Muscle of leg (tissue), 11 donors: ENCODE measurements around the gene C2orf68. TPM values are rescaled to one million over a fixed set of nuclear protein-coding genes. Genes with fewer than 3 reads are reported as not detected.
A peak's percentile ranks its signal among the peaks of the same experiment; 100 is the strongest.
"Not testable (repeated sequence)": the region's sequence is repeated elsewhere in the genome, so short reads cannot be mapped to it uniquely, and the experiment has no call there.

ENCODE experiments used
- DNase-seq: peaks from one replicate; pipeline ENCODE4 v3.0.0; 2013
- H3K27ac ChIP-seq: one replicate; pipeline ENCODE4 v1.5.1; 2013; ENCODE audit warnings: mild to moderate bottlenecking, low read length, control low read depth
- H3K27me3 ChIP-seq: one replicate; pipeline ENCODE4 v1.6.1; 2013; ENCODE audit warnings: low read length; ENCODE audit not compliant: control insufficient read depth, insufficient read depth
- H3K36me3 ChIP-seq: one replicate; pipeline ENCODE4 v1.6.1; 2013; ENCODE audit warnings: low read length; ENCODE audit not compliant: control insufficient read depth, insufficient read depth
- H3K4me1 ChIP-seq: one replicate; pipeline ENCODE4 v1.6.1; 2013; ENCODE audit warnings: low read length; ENCODE audit not compliant: control insufficient read depth, insufficient read depth
- H3K4me3 ChIP-seq: one replicate; pipeline ENCODE4 v1.5.1; 2013; ENCODE audit warnings: low read length, control low read depth
- H3K9me3 ChIP-seq: replicated peaks from 2 replicates; pipeline ENCODE4 v1.6.1; 2013; ENCODE audit warnings: low read depth, low read length; ENCODE audit not compliant: control insufficient read depth
- WGBS: methylation state at CpG from one replicate; pipeline ENCODE4 v1.1.5; 2013; ENCODE audit warnings: missing lambda C conversion rate; ENCODE audit not compliant: insufficient coverage; 5-methylcytosine and 5-hydroxymethylcytosine counted together
- polyA plus RNA-seq, 8 donors: library from polyadenylated mRNA; unstranded; fragments of 120-200 nt; gene quantifications; one replicate each; pipeline versions ENCODE4 v1.2.1 to v1.2.3, GENCODE V29; 2013; ENCODE audit warnings: inconsistent platforms in 1 of 8, low replicate concordance in 1 of 8; ENCODE audit not compliant: insufficient read length in 8 of 8, insufficient read depth in 1 of 8
- total RNA-seq: library from RNA; stranded (reverse); fragments of 120-200 nt; gene quantifications from one replicate; pipeline ENCODE4 v1.2.4, GENCODE V29; 2013

The C2orf68 gene
- total and polyA plus RNA-seq, 9 donors: 29.2 to 55.4 (median 44.7) TPM

DNA sequence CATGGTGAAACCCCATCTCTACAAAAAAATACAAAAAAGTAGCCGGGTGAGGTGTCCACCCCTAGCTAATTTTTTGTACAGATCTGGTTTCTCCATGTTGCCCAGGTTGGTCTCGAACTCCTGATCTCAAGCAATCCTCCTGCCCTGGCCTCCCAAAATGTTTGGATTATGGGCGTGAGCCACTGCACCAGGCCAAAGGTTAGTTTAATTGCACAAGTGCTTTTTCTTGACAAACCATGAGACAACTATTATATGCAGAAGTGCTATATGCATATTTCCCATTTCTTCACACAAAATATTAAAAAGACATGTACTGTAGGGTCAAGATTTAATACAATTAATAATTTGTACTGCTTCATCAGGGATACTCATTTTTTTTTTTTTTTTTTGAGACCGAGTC is 45.6 kb downstream of the C2orf68 start:
- no peaks in the 10 kb centered on the region for H3K27me3 ChIP-seq
- DNase-seq: no peak
- no peak overlapping the region for H3K4me3 ChIP-seq
- H3K36me3 ChIP-seq: no peaks in the 10 kb centered on the region
- no peak overlapping the region for H3K27ac ChIP-seq
- no peaks in the 10 kb centered on the region for H3K9me3 ChIP-seq
- WGBS: 95% methylated on average over 2 of the region's 4 CpGs
- peaks cover 4% of the 10 kb centered on the region for H3K4me1 ChIP-seq

DNA sequence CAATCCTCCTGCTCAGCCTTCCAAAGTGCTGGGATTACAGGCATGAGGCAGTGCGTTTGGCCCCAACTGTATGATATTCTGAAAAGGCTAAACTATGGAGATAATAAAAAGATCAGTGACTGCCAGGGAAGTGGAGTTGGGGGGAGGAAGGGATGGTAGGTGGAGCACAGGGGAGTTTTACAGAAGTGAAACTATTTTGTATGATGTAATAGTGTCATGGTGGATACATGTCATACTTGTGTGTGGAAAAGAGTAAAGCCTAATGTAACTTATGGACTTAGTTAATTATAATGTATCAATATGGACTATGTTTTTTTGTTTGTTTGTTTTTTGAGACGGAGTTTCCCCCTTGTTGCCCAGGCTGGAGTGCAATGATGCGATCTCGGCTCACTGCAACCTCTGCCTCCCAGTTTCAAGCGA is 47.7 kb downstream of the C2orf68 start:
- no peaks in the 10 kb centered on the region for H3K27me3 ChIP-seq
- H3K4me3 ChIP-seq: no peak overlapping the region
- peaks cover 2% of the 10 kb centered on the region for H3K36me3 ChIP-seq
- no peaks in the 10 kb centered on the region for H3K9me3 ChIP-seq
- peaks cover 15% of the 10 kb centered on the region for H3K4me1 ChIP-seq
- DNase-seq: peak; percentile 51
- 80% methylated on average over 1 of the region's 5 CpGs for WGBS
- no peak overlapping the region for H3K27ac ChIP-seq

DNA sequence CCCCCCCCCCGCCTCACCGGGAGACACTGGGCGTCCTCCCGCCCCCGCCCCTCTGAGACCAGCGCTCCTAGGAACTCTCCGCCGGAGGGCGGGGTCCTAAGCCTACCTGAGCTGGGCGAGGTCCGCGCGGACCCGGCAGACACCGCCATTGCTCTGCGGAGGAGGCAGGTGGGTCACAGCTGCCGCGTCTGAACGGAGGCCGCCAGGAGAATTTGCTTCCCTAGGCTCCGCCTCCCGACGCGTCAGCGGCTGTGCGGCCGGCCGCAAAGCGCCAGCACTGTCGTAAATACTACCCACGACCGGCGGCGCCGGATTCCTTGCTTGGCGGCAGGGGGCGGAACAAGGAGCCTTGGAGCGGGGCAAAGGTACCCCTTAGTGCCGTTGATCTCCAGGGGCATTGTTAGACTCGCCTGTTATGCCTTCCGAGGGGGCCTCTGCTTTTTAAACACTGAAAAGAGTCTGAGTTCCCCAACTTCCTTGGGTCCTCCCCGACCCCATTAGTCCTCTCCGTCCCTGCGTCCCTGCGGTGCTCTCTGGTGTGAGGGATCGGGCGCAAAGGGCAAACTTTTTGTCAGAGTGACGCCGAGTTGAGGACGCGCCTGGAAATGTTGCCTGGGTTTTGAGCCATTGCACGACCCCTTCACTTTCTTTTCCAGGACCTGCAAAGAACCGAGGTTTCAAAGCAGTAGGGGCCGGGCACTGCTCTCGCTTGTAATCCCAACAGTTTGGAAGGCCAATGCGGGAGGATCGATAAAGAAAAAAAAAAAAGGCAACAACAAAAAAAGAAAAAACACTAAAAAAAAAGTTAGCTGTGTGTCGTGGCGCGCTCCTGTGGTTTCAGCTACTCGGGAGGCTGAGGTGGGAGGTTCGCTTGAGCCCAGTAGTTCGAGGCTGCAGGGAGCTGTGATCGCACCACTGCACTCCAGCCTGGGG is 50.3 kb downstream of the C2orf68 start, which contains the start of gene GGCX:
TSS of gene GGCX (minus strand) at position 214 of the 933 bp plus-strand sequence. CDS start at position 149, 65 bp downstream.
- peaks cover 22% of the 10 kb centered on the region for H3K36me3 ChIP-seq

DNA sequence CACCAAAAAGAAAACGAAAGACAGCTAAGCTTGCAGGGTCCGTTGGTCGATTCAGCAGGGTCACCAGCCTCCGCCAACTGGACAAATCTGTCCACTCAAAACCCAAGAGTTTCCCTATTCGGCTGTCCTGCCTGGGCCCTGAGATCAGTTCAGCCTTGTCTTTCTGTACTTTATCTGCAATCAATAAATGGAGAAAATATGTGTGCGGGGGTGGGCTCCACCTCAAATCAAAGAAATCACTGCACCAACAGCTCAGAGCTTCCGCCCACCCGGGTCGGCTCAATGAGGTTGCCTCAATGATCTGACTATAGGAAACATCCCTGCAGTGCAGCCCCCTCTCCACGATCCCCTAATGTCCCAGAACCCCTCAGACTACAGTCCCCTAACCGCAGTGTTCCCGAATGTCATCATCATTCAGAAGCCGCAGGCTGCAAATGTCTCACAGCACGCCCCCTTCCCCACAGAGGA is 51.0 kb downstream of the C2orf68 start:
- no peaks in the 10 kb centered on the region for H3K9me3 ChIP-seq
- peak overlapping the region; percentile 82 for H3K4me3 ChIP-seq
- H3K27me3 ChIP-seq: no peaks in the 10 kb centered on the region
- H3K4me1 ChIP-seq: peaks cover 15% of the 10 kb centered on the region
- no peak for DNase-seq
- H3K36me3 ChIP-seq: peaks cover 24% of the 10 kb centered on the region
- 0% methylated on average over 9 of the region's 14 CpGs for WGBS
- H3K27ac ChIP-seq: peak overlapping the region; percentile 71

More for the DNA sequence above, 50.3 kb downstream of the C2orf68 start, which contains the start of gene GGCX:
- 5% methylated on average over 45 of the region's 64 CpGs for WGBS
- DNase-seq: peak; percentile 98
- no peaks in the 10 kb centered on the region for H3K27me3 ChIP-seq
- peaks cover 15% of the 10 kb centered on the region for H3K4me1 ChIP-seq
- H3K27ac ChIP-seq: peak within 1 kb of the TSS; percentile 94
- peak within 1 kb of the TSS; percentile 82 for H3K4me3 ChIP-seq
- no peaks in the 10 kb centered on the region for H3K9me3 ChIP-seq

DNA sequence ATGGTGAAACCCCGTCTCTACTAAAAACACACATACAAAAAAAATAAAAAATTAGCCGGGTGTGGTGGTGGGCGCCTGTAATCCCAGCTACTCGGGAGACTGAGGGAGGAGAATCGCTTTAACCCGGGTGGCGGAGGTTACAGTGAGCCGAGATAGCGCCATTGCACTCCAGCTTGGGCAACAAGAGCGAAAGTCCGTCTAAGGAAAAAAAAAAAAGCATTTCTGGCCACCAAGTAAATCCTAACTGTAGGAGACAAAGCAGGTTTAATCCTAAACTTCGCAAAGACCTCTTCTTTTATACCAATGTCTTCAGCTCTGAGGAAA is 51.5 kb downstream of the C2orf68 start:
- not testable (repeated sequence) for DNase-seq, H3K27me3 ChIP-seq, H3K27ac ChIP-seq, H3K9me3 ChIP-seq
- peaks cover 27% of the 10 kb centered on the region for H3K36me3 ChIP-seq
- peak overlapping the region; percentile 82 for H3K4me3 ChIP-seq
- H3K4me1 ChIP-seq: peaks cover 15% of the 10 kb centered on the region
- 90% methylated on average over 10 of the region's 12 CpGs for WGBS

DNA sequence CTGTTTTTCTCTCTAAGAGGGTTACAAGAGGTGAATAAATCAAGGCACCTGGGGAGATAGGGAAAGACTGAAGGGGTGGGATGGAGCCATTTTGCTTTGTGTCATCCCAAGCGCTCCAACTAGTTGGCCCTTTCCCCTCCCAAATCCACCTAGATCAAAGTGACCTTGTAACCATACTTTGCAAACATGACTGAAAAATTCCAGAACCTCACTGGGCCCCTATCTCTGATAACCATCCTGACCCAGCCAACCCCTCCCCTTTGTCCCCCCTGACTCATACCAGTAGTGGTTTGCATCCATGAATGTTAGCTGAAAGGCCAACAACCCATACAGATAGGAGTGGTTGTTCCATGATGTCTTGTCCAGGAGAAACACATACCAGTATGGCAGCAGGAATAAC is 53.7 kb downstream of the C2orf68 start:
- WGBS: no CpG with 5 or more reads among the region's 1 CpG
- no peak for DNase-seq
- peaks cover 48% of the 10 kb centered on the region for H3K36me3 ChIP-seq

DNA sequence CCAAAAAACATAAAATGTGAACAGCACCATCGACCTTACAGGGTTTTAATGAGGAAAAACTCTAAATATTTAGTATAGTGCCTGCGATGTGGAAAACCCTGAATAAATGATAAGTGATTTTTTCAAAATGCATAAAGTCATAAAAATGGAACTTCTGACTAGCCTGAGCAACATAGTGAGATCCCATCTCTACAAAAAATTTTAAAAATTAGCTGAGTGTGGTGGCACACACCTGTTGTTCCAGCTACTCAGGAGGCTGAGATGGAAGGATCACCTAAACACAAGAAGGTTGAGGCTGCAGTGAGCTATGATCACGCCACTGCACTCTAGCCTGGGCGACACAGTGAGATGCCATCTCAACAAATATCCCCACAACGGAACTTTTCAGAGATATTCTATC is 54.7 kb downstream of the C2orf68 start:
- H3K36me3 ChIP-seq: peaks cover 58% of the 10 kb centered on the region
- H3K4me1 ChIP-seq: peaks cover 14% of the 10 kb centered on the region
- no peak overlapping the region for H3K4me3 ChIP-seq
- DNase-seq: no peak
- no CpG with 5 or more reads among the region's 5 CpGs for WGBS
- H3K9me3 ChIP-seq: no peaks in the 10 kb centered on the region
- H3K27ac ChIP-seq: no peak overlapping the region
- H3K27me3 ChIP-seq: no peaks in the 10 kb centered on the region

More for the DNA sequence above, 53.7 kb downstream of the C2orf68 start:
- Histone ChIP-seq H3K4me1 (peaks cover 15% of the 10 kb centered on the region), H3K9me3 (no peaks in the 10 kb centered on the region), H3K27me3 (no peaks in the 10 kb centered on the region), H3K27ac (no peak overlapping the region), H3K4me3 (no peak overlapping the region)

Other genes starting within 250 kb of the C2orf68 start
- 44.6 TPM for gene CAPG, start 201.7 kb downstream of the C2orf68 start, total RNA-seq
- gene CAPG, start 201.7 kb downstream of the C2orf68 start, polyA plus RNA-seq: 10 to 100 TPM; 13.9 to 48.5 (median 26.2) TPM
- 0.13 TPM for gene SH2D6, start 193.4 kb downstream of the C2orf68 start, total RNA-seq
- 1 to 10 TPM in 1 of 8 donors, under 1 TPM in 7; 0.24 to 1.4 (median 0.66) TPM for gene SH2D6, start 193.4 kb downstream of the C2orf68 start, polyA plus RNA-seq
- gene MAT2A, start 72.9 kb downstream of the C2orf68 start, total RNA-seq: 71.5 TPM
- 100 to 1,000 TPM; 151 to 240 (median 191) TPM for gene MAT2A, start 72.9 kb downstream of the C2orf68 start, polyA plus RNA-seq
- gene GGCX, start 50.6 kb downstream of the C2orf68 start, total RNA-seq: 26.2 TPM
- gene GGCX, start 50.6 kb downstream of the C2orf68 start, polyA plus RNA-seq: 10 to 100 TPM; 16.5 to 26.1 (median 20.8) TPM
- gene VAMP8, start 34.5 kb downstream of the C2orf68 start, total RNA-seq: 9.8 TPM
- 10 to 100 TPM; 10.7 to 17.8 (median 12.4) TPM for gene VAMP8, start 34.5 kb downstream of the C2orf68 start, polyA plus RNA-seq
- 18.0 TPM for gene VAMP5, start 27.6 kb downstream of the C2orf68 start, total RNA-seq
- 10 to 100 TPM; 33.7 to 56.2 (median 41.6) TPM for gene VAMP5, start 27.6 kb downstream of the C2orf68 start, polyA plus RNA-seq
- gene RNF181, start 16.3 kb downstream of the C2orf68 start, total RNA-seq: 109 TPM
- 10 to 100 TPM; 53.9 to 75.0 (median 59.0) TPM for gene RNF181, start 16.3 kb downstream of the C2orf68 start, polyA plus RNA-seq
- gene TMEM150A, start 9.4 kb downstream of the C2orf68 start, total RNA-seq: 7.9 TPM
- gene TMEM150A, start 9.4 kb downstream of the C2orf68 start, polyA plus RNA-seq: 10 to 100 TPM in 3 of 8 donors, 1 to 10 TPM in 5; 7.7 to 11.7 (median 9.5) TPM
- gene USP39, start 4.1 kb upstream of the C2orf68 start, total RNA-seq: 31.5 TPM
- 10 to 100 TPM; 34.0 to 46.7 (median 39.8) TPM for gene USP39, start 4.1 kb upstream of the C2orf68 start, polyA plus RNA-seq
- not detected for gene SFTPB, start 56.1 kb upstream of the C2orf68 start, total RNA-seq
- gene SFTPB, start 56.1 kb upstream of the C2orf68 start, polyA plus RNA-seq: 10 to 100 TPM in 1 of 8 donors, under 1 TPM in 2, not detected in 5; 0.07 to 16.1 (median 0.11) TPM
- gene GNLY, start 82.3 kb upstream of the C2orf68 start, total RNA-seq: 0.31 TPM
- 1 to 10 TPM in 3 of 8 donors, under 1 TPM in 5; 0.36 to 3.0 (median 0.74) TPM for gene GNLY, start 82.3 kb upstream of the C2orf68 start, polyA plus RNA-seq
- 15.7 TPM for gene ATOH8, start 141.9 kb upstream of the C2orf68 start, total RNA-seq
- 10 to 100 TPM; 10.4 to 24.1 (median 19.7) TPM for gene ATOH8, start 141.9 kb upstream of the C2orf68 start, polyA plus RNA-seq